H1 (cell line): ENCODE measurements around the gene TMEM107. TPM values are rescaled to one million over a fixed set of nuclear protein-coding genes. Genes with fewer than 3 reads are reported as not detected.

Experiments
- CTCF ChIA-PET: fragments of 300-600 bp; sonication (Branson Sonifier 250); formaldehyde crosslinking; loops from one replicate; lab custom pipeline; 2021; ENCODE audit not compliant: partially characterized antibody; lab: Charles Lee
- POLR2A ChIA-PET: fragments of 300-600 bp; sonication (Branson Sonifier 250); formaldehyde crosslinking; loops from one replicate; lab custom pipeline; 2021; ENCODE audit warnings: inconsistent platforms; ENCODE audit not compliant: partially characterized antibody; lab: Charles Lee
- DNase-seq, 2 experiments: peaks; one replicate each; pipeline versions ENCODE4 v3.0.0 to v3.0.0-alpha.2; 2010 to 2022; ENCODE audit warnings: low spot score in 2 of 2, low read depth in 1 of 2, mixed read lengths in 1 of 2
- FAIRE-seq: peaks from 2 replicates; lab custom pipeline; 2011; peaks lifted over from hg19 to GRCh38; lab: Jason Lieb, UNC
- H2AFZ ChIP-seq: 2 replicates; pipeline ENCODE4 v1.8.1; 2012; ENCODE audit warnings: low read length, inconsistent platforms
- H2AK5ac ChIP-seq: 2 replicates; pipeline ENCODE4 v1.6.1; 2013; ENCODE audit warnings: low read depth, low read length
- H2BK120ac ChIP-seq: replicated peaks from 2 replicates; pipeline ENCODE3; 2013; ENCODE audit warnings: low read depth, low read length, inconsistent platforms
- H2BK12ac ChIP-seq: 2 replicates; pipeline ENCODE4 v1.6.1; 2013; ENCODE audit warnings: low read depth, low read length
- H2BK15ac ChIP-seq: 2 replicates; pipeline ENCODE4 v1.6.1; 2013; ENCODE audit warnings: low read length
- H2BK20ac ChIP-seq: 2 replicates; pipeline ENCODE4 v1.6.1; 2013; ENCODE audit warnings: low read length
- H2BK5ac ChIP-seq: 2 replicates; pipeline ENCODE4 v1.6.1; 2013; ENCODE audit warnings: low read depth, low read length
- H3K14ac ChIP-seq: 2 replicates; pipeline ENCODE4 v1.6.1; 2013; ENCODE audit warnings: inconsistent platforms; ENCODE audit not compliant: insufficient read length
- H3K18ac ChIP-seq: 2 replicates; pipeline ENCODE4 v1.6.1; 2013; ENCODE audit warnings: low read length; ENCODE audit errors: extremely low read depth
- H3K23ac ChIP-seq: 2 replicates; pipeline ENCODE4 v1.6.1; 2013; ENCODE audit warnings: inconsistent platforms; ENCODE audit not compliant: insufficient read length
- H3K23me2 ChIP-seq: 2 replicates; pipeline ENCODE4 v1.6.1; 2013; ENCODE audit warnings: low read depth, low read length
- H3K27ac ChIP-seq: 2 replicates; pipeline ENCODE4 v1.6.1; 2011; ENCODE audit warnings: low read depth, low read length, inconsistent platforms
- H3K27me3 ChIP-seq, 4 experiments: replicated peaks in 1 of 4; 1 replicate in 1 of 4; 2 replicates in 3 of 4; pipeline versions ENCODE4 v1.6.1 to v1.8.1; 2011 to 2013; ENCODE audit warnings: low read length in 3 of 4, mild to moderate bottlenecking in 3 of 4, inconsistent platforms in 2 of 4, mixed read lengths in 2 of 4, moderate library complexity in 1 of 4; ENCODE audit not compliant: control insufficient read depth in 3 of 4, insufficient read depth in 3 of 4; ENCODE audit errors: extremely low read depth in 1 of 4
- H3K36me3 ChIP-seq, 4 experiments: 2 replicates each; pipeline versions ENCODE4 v1.6.1 to v1.8.1; 2011 to 2013; ENCODE audit warnings: mild to moderate bottlenecking in 4 of 4, low read length in 3 of 4, moderate library complexity in 2 of 4, control low read depth in 1 of 4, inconsistent platforms in 1 of 4; ENCODE audit not compliant: insufficient read depth in 4 of 4, control insufficient read depth in 2 of 4
- H3K4ac ChIP-seq: replicated peaks from 2 replicates; pipeline ENCODE3; 2013; ENCODE audit warnings: low read length, low read depth, mixed read lengths, inconsistent platforms; ENCODE audit not compliant: insufficient read length
- H3K4me1 ChIP-seq, 4 experiments: replicated peaks in 1 of 4; 1 replicate in 1 of 4; 2 replicates in 3 of 4; pipeline versions ENCODE4 v1.6.1 to v1.8.1; 2011 to 2013; ENCODE audit warnings: low read length in 3 of 4, inconsistent platforms in 2 of 4, mixed read lengths in 1 of 4; ENCODE audit not compliant: insufficient read depth in 4 of 4, control insufficient read depth in 3 of 4
- H3K4me2 ChIP-seq, 2 experiments: 2 replicates each; pipeline versions ENCODE4 v1.6.1 to v1.8.1; 2011 to 2013; ENCODE audit warnings: low read depth in 2 of 2, low read length in 2 of 2, control low read depth in 1 of 2, inconsistent platforms in 1 of 2, mild to moderate bottlenecking in 1 of 2; ENCODE audit not compliant: insufficient read depth in 1 of 2
- H3K4me3 ChIP-seq, 4 experiments: fragments of 200-600, 300-600 bp in 1 of 4; sonication (generic), shearing (Covaris generic), sonication (Bioruptor Twin) in 1 of 4; 2 replicates each; pipeline versions ENCODE4 v1.5.1 to v1.8.1; 2011 to 2016; ENCODE audit warnings: low read length in 4 of 4, low read depth in 3 of 4, control low read depth in 2 of 4, inconsistent platforms in 2 of 4, mild to moderate bottlenecking in 2 of 4, mixed read lengths in 1 of 4, moderate library complexity in 1 of 4; ENCODE audit not compliant: insufficient read depth in 2 of 4; ENCODE audit errors: extremely low read depth in 1 of 4
- H3K56ac ChIP-seq: replicated peaks from 2 replicates; pipeline ENCODE3; 2013; ENCODE audit warnings: low read depth, mild to moderate bottlenecking, mixed read lengths, low read length, inconsistent platforms; ENCODE audit not compliant: insufficient read length
- H3K79me1 ChIP-seq: 2 replicates; pipeline ENCODE4 v1.6.1; 2013; ENCODE audit warnings: low read depth, low read length, control low read depth
- H3K79me2 ChIP-seq, 2 experiments: 2 replicates each; pipeline versions ENCODE4 v1.6.1 to v1.8.1; 2012 to 2013; ENCODE audit warnings: low read length in 2 of 2, mild to moderate bottlenecking in 2 of 2, inconsistent platforms in 1 of 2; ENCODE audit not compliant: insufficient read depth in 2 of 2, control insufficient read depth in 1 of 2
- H3K9ac ChIP-seq, 4 experiments: replicated peaks in 1 of 4; 1 replicate in 1 of 4; 2 replicates in 3 of 4; pipeline versions ENCODE4 v1.6.1 to v1.8.1; 2011 to 2013; ENCODE audit warnings: low read depth in 3 of 4, low read length in 3 of 4, control low read depth in 2 of 4, mild to moderate bottlenecking in 2 of 4, moderate library complexity in 2 of 4, inconsistent platforms in 1 of 4; ENCODE audit errors: extremely low read depth in 1 of 4
- H3K9me3 ChIP-seq, 2 experiments: 2 replicates each; pipeline versions ENCODE4 v1.6.1 to v1.8.1; 2012 to 2013; ENCODE audit warnings: mild to moderate bottlenecking in 2 of 2, moderate library complexity in 2 of 2, control low read depth in 1 of 2, inconsistent platforms in 1 of 2, low read depth in 1 of 2, low read length in 1 of 2, mixed read lengths in 1 of 2; ENCODE audit not compliant: insufficient read depth in 2 of 2
- H4K20me1 ChIP-seq, 2 experiments: replicated peaks in 1 of 2; 2 replicates each; pipeline versions ENCODE3 to v1.8.1; 2011 to 2013; ENCODE audit warnings: inconsistent platforms in 2 of 2, low read length in 2 of 2, mild to moderate bottlenecking in 1 of 2; ENCODE audit not compliant: insufficient read depth in 2 of 2, control insufficient read depth in 1 of 2
- H4K5ac ChIP-seq: 2 replicates; pipeline ENCODE4 v1.6.1; 2013; ENCODE audit warnings: low read length, low read depth, mixed read lengths, inconsistent platforms; ENCODE audit not compliant: insufficient read length
- H4K8ac ChIP-seq: 2 replicates; pipeline ENCODE4 v1.8.0; 2013; ENCODE audit warnings: mild to moderate bottlenecking, moderate library complexity, low read length, inconsistent platforms; ENCODE audit not compliant: insufficient read depth; ENCODE audit errors: extremely low read depth
- H4K91ac ChIP-seq: replicated peaks from 2 replicates; pipeline ENCODE3; 2013; ENCODE audit warnings: low read length, mixed read lengths, inconsistent platforms; ENCODE audit not compliant: insufficient read length
- BRCA1 ChIP-seq: IDR thresholded peaks from 2 replicates; pipeline ENCODE4 v1.6.1; 2012; ENCODE audit warnings: low read depth, low read length, improper control_type of control experiment
- CREB1 ChIP-seq: IDR thresholded peaks from 2 replicates; pipeline ENCODE4 v1.6.1; 2012; ENCODE audit warnings: inconsistent platforms
- EGR1 ChIP-seq: IDR thresholded peaks from 2 replicates; pipeline ENCODE4 v1.6.1; 2011; ENCODE audit warnings: low read depth, low read length, borderline replicate concordance
- GTF2F1 ChIP-seq: IDR thresholded peaks from 2 replicates; pipeline ENCODE4 v1.6.1; 2012; ENCODE audit warnings: low read depth, low read length, improper control_type of control experiment, borderline replicate concordance
- HDAC6 ChIP-seq: IDR thresholded peaks from one replicate; pipeline ENCODE4 v1.7.1; 2012; ENCODE audit warnings: low read depth, mild to moderate bottlenecking, inconsistent platforms, low read length, moderate library complexity
- JUN ChIP-seq: IDR thresholded peaks from 2 replicates; pipeline ENCODE4 v1.6.1; 2011; ENCODE audit warnings: low read depth, mild to moderate bottlenecking, improper control_type of control experiment, low read length
- KDM1A ChIP-seq: fragments of 200-600, 300-600 bp; sonication (generic); IDR thresholded peaks from 2 replicates; pipeline ENCODE4 v1.7.1; 2016; ENCODE audit warnings: mild to moderate bottlenecking, low read length, borderline replicate concordance
- KDM4A ChIP-seq: IDR thresholded peaks from one replicate; pipeline ENCODE4 v1.7.1; 2012; ENCODE audit warnings: low read depth, mild to moderate bottlenecking, moderate library complexity, low read length, inconsistent platforms; ENCODE audit not compliant: severe bottlenecking
- KDM5A ChIP-seq: fragments of 200-600 bp; IDR thresholded peaks from 2 replicates; pipeline ENCODE4 v1.7.1; 2012; ENCODE audit warnings: mild to moderate bottlenecking, low read length, inconsistent platforms, mixed read lengths
- RXRA ChIP-seq: IDR thresholded peaks from 2 replicates; pipeline ENCODE4 v1.6.1; 2011; ENCODE audit warnings: low read depth, mild to moderate bottlenecking, low read length, moderate library complexity; ENCODE audit not compliant: insufficient read depth
- SP4 ChIP-seq: IDR thresholded peaks from 2 replicates; pipeline ENCODE4 v1.6.1; 2012; ENCODE audit warnings: low read length, inconsistent platforms
- TAF1 ChIP-seq: IDR thresholded peaks from 2 replicates; pipeline ENCODE4 v1.6.1; 2011; ENCODE audit warnings: mild to moderate bottlenecking, low read depth, low read length
- WGBS, 2 experiments: shearing (Covaris generic) in 1 of 2; methylation state at CpG; one replicate each; pipeline versions ENCODE4 v1.1.6 to v1.1.7; 2013 to 2015; ENCODE audit warnings: low lambda C conversion rate in 2 of 2, mixed read lengths in 2 of 2, inconsistent platforms in 1 of 2, low coverage in 1 of 2, missing lambda C conversion rate in 1 of 2; ENCODE audit not compliant: insufficient replicate concordance in 2 of 2, insufficient coverage in 1 of 2, insufficient read length in 1 of 2; ENCODE audit errors: extremely low coverage in 1 of 2, missing lambda C conversion rate in 1 of 2; 5-methylcytosine and 5-hydroxymethylcytosine counted together
- polyA plus RNA-seq, 7 experiments: library from polyadenylated mRNA; depleted of rRNA in 3 of 7; stranded (reverse) in 5 of 7; unstranded in 2 of 7; fragments of >200 nt in 5 of 7; fragments of 200-250 nt in 2 of 7; gene quantifications; 1 replicate in 5 of 7; 2 replicates in 1 of 7; 4 replicates in 1 of 7; pipeline versions ENCODE4 v1.2.1 to v1.2.3, GENCODE V29; 2011 to 2013; ENCODE audit warnings: missing spikeins in 2 of 7, mixed read lengths in 2 of 7
- total RNA-seq: library from RNA; stranded (reverse); fragmentation: NEBNext Ultra II Directional; extraction: Animal tissue kit (Norgen Biotek cat#: 25700); gene quantifications from 2 replicates; pipeline ENCODE4 v1.2.1, GENCODE V29; 2021

TMEM107 gene
- total and polyA plus RNA-seq, 2 of the 8 experiments (the other 6 are each of a cell fraction or from before 2014, with no cell fraction given): 17.3 to 21.5 TPM

DNA sequence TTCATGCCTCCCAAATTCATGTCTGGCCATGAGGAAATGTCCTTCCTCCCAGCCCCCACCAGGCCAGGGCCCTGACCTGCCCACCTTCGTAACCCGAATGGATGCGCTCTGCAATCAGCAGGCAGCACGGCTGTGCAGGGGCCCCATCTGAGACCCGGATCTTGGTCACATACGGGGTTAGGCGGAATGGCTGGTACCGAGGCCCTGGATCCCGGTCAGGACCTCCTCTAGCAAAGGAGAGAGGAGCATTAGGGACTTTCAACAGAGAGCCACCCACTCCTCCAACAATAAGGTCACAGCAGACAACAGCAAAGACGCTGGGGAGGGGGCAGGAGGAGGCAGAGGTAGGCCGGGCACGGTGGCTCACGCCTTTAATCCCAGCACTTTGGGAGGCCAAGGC, 27.6 kb downstream of the TMEM107 start:
- Histone ChIP-seq H3K36me3 (peaks cover 13 to 48% (median 32%) of the 10 kb centered on the region in 4 experiments; a peak in 7 of 8 replicates), H3K56ac (no peak overlapping the region), H2AK5ac (no peak overlapping the region), H4K5ac (no peak overlapping the region), H2BK120ac (no peak overlapping the region), H3K27me3 (no peaks in the 10 kb centered on the region), H4K8ac (no peak overlapping the region; the same call in 1 of the 2 replicates), H3K4me2 (no peak overlapping the region), H3K4me3 (no peak overlapping the region), H3K9ac (no peak overlapping the region), H2BK12ac (no peak overlapping the region), H2BK20ac (no peak overlapping the region), H3K23ac (no peak overlapping the region), H3K9me3 (no peaks in the 10 kb centered on the region), H3K27ac (no peak overlapping the region), H4K20me1 (peaks cover 2 to 30% of the 10 kb centered on the region in 2 experiments), H3K14ac (no peak overlapping the region), H4K91ac (no peak overlapping the region), H3K79me1 (peaks cover 7% of the 10 kb centered on the region; the same call in 1 of the 2 replicates), H3K4ac (no peak overlapping the region), H3K79me2 (peaks cover 0 to 5% of the 10 kb centered on the region in 2 experiments; a peak in 1 of 4 replicates), H2BK5ac (no peak overlapping the region), H3K18ac (no peak overlapping the region), H3K23me2 (peaks cover 11% of the 10 kb centered on the region), H2BK15ac (no peak overlapping the region), H3K4me1 (peaks cover 5 to 12% (median 8%) of the 10 kb centered on the region in 4 experiments; a peak in 6 of 7 replicates), H2AFZ (no peak overlapping the region)
- no peak for FAIRE-seq
- ChIA-PET CTCF (interaction anchor here (2.0 to 14.1 kb wide), 2 partner anchors 9 to 11 kb away, joined by 8 to 133 read pairs; partner anchors contain the start of gene VAMP2), POLR2A (interaction anchor here (3.5 to 6.4 kb wide), 3 partner anchors 7 to 25 kb away, joined by 11 to 62 read pairs (median 33); no protein-coding TSS in a partner anchor)
- DNase-seq: no peak
- TF ChIP-seq KDM5A (no peak), HDAC6 (no peak), BRCA1 (no peak), SP4 (no peak), KDM4A (no peak), JUN (no peak), KDM1A (no peak), TAF1 (no peak), RXRA (no peak), EGR1 (no peak), GTF2F1 (no peak), CREB1 (no peak)
- WGBS, 2 experiments: 93% methylated on average over 12 of the region's 13 CpGs; no CpG with 5 or more reads in 1 of the 2 experiments
